Measurements from ENCODE around the gene CCDC92B.
"Not testable (repeated sequence)": the region's sequence is repeated elsewhere in the genome, so short reads cannot be mapped to it uniquely, and the experiment has no call there.

The CCDC92B gene

DNA sequence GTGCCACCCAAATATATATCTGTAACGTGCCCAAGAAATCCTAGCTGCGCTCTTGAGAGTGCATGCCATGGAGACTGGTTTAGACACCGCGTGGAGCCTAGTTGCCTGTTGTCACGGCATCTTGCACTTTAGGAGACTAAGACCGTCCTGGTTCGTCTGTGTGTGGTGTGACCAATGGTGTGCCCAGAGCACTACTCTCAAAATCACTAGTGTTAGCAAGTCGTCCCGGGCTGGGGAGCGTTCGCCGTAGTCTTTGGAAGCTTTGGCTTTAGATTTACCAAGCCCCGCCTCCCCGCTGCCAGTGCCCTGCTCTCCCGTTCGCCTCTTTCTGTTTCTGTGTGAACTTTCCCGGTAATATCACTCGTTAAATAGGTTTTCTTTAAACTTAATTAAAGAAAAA is 64.9 kb downstream of the CCDC92B start:
- H3K36me3 ChIP-seq (replicated peaks) = peaks cover 36% of the 10 kb centered on the region

DNA sequence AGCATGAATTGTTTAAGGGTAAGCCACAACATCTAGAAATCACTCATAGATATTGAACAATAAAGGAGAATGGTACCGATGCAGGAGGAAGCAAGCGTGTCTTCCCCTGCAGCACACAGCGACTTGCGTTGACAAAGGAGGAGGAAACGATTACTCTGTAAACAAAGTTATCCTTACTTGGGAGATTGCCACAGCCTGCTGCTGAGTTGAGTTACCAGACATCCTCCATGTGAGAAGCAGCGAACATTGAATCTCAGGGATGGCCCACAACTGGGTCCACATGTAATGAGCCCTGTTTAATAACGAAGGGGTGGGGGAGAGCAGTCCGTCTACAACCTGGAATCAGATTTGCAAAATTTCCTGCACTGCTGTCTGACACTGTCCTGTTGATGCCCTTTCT is 65.5 kb downstream of the CCDC92B start:
- in situ Hi-C loops (cut with HindIII; ENCODE audit: low pct_ligation_motif_present, low sequenced_read_pairs) = no loop called here
- TF ChIP-seq, protein P1, sequence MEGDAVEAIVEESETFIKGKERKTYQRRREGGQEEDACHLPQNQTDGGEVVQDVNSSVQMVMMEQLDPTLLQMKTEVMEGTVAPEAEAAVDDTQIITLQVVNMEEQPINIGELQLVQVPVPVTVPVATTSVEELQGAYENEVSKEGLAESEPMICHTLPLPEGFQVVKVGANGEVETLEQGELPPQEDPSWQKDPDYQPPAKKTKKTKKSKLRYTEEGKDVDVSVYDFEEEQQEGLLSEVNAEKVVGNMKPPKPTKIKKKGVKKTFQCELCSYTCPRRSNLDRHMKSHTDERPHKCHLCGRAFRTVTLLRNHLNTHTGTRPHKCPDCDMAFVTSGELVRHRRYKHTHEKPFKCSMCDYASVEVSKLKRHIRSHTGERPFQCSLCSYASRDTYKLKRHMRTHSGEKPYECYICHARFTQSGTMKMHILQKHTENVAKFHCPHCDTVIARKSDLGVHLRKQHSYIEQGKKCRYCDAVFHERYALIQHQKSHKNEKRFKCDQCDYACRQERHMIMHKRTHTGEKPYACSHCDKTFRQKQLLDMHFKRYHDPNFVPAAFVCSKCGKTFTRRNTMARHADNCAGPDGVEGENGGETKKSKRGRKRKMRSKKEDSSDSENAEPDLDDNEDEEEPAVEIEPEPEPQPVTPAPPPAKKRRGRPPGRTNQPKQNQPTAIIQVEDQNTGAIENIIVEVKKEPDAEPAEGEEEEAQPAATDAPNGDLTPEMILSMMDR (IDR thresholded peaks at IDR 0.05; ENCODE audit: low read depth, low read length, missing control alignments) = no peak
- Histone ChIP-seq H3K36me3 (replicated peaks) (peaks cover 38% of the 10 kb centered on the region), H3K27ac (no peak overlapping the region), H3K4me3 (ENCODE audit: low read depth, low read length) (no peak overlapping the region), H3K27me3 (replicated peaks) (no peaks in the 10 kb centered on the region)
- no peak for DNase-seq

More for the DNA sequence above, 64.9 kb downstream of the CCDC92B start:
- no peak for DNase-seq
- in situ Hi-C loops (cut with HindIII; ENCODE audit: low pct_ligation_motif_present, low sequenced_read_pairs) = no loop called here
- H3K27me3 ChIP-seq (replicated peaks) = no peaks in the 10 kb centered on the region
- TF ChIP-seq, protein P1 (IDR thresholded peaks at IDR 0.05; ENCODE audit: low read depth, low read length, missing control alignments) = no peak
- H3K27ac ChIP-seq = no peak overlapping the region
- no peak overlapping the region for H3K4me3 ChIP-seq (ENCODE audit: low read depth, low read length)

DNA sequence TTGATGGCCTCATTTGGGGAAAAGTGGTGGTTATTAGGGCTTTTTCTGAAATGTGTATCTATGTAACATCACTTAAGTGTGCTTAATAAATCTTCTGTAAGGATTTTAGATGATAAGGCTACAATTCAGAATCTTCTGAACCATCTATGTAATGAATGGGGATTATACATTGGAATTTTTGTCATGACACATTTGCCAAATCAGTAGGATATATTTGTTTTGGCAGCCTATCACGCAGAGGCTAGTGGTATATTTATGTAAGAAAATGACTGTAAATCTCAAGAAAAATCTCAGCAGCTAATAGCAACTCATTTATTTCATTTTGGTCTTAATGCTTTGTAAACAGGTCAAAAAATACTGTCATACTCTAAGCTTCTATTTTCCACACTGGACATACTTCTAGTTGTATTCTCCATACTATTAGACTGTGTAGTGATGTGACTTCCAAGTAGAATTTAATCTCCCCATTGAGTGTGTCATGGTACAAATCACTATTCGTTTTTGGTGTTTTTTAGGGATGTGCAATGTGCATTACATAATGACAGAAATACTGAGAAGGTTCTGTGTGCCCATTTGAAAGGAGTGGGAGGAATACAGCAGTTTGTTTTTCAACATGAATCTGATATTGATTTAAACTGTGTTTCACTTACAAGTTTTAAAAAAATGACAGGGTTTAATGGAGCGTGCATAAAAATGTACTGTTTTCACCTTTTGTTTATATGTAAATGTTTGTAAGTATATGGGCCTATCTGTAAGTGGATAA is 67.1 kb downstream of the CCDC92B start:
- Histone ChIP-seq H3K27me3 (replicated peaks) (no peaks in the 10 kb centered on the region), H3K27ac (no peak overlapping the region), H3K36me3 (replicated peaks) (peaks cover 50% of the 10 kb centered on the region), H3K4me3 (ENCODE audit: low read depth, low read length) (no peak overlapping the region)
- in situ Hi-C loops (cut with HindIII; ENCODE audit: low pct_ligation_motif_present, low sequenced_read_pairs) = no loop called here
- DNase-seq = no peak
- TF ChIP-seq, protein P1 (IDR thresholded peaks at IDR 0.05; ENCODE audit: low read depth, low read length, missing control alignments) = no peak

GRCh38 chr17:2681650-2682049 is 67.8 kb downstream of the CCDC92B start:
- Histone ChIP-seq H3K4me3 (ENCODE audit: low read depth, low read length) (no peak overlapping the region), H3K36me3 (replicated peaks) (peaks cover 56% of the 10 kb centered on the region), H3K27ac (no peak overlapping the region), H3K27me3 (replicated peaks) (no peaks in the 10 kb centered on the region)
- in situ Hi-C loops (cut with HindIII; ENCODE audit: low pct_ligation_motif_present, low sequenced_read_pairs) = no loop called here
- no peak for DNase-seq
- TF ChIP-seq, protein P1 (IDR thresholded peaks at IDR 0.05; ENCODE audit: low read depth, low read length, missing control alignments) = no peak

DNA sequence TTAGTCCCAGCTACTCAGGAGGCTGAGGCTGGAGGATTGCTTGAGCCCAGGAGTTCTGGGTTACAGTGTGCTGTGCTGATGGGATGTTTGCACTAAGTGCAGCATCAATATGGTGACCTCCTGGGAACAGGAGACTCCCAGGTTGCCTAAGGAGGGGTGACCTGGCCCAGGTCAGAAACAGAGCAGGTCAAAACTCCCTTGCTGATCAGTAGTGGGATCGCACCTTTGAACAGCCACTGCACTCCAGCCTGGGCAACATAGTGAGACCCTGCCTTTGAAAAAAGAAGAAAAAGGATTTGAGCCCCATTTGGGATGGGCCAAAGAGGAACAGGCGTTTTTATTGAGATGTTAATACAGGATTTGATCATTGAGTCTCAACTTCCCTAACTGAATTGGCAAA is 68.5 kb downstream of the CCDC92B start:
- no peak for DNase-seq
- in situ Hi-C loops (cut with HindIII; ENCODE audit: low pct_ligation_motif_present, low sequenced_read_pairs) = no loop called here
- TF ChIP-seq, protein P1 (IDR thresholded peaks at IDR 0.05; ENCODE audit: low read depth, low read length, missing control alignments) = no peak
- Histone ChIP-seq H3K4me3 (ENCODE audit: low read depth, low read length) (no peak overlapping the region), H3K27ac (no peak overlapping the region), H3K27me3 (replicated peaks) (no peaks in the 10 kb centered on the region), H3K36me3 (replicated peaks) (peaks cover 61% of the 10 kb centered on the region)

DNA sequence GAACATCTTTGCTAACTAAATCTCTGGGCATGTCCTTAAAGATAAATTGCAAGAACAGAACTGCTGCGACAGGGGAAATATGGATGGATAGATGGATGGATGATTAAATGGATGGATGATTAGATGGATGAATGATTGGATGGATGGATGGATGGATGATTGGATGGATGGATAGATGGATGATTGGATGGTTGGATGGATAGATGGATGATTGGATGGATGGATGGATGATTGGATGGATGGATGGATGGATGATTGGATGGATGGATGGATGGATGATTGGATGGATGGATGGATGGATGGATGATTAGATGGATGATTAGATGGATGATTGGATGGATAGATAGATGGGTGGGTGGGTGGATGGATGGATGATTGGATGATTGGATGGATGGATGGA is 70.2 kb downstream of the CCDC92B start:
- H3K36me3 ChIP-seq (replicated peaks) = peaks cover 73% of the 10 kb centered on the region
- in situ Hi-C loops (cut with HindIII; ENCODE audit: low pct_ligation_motif_present, low sequenced_read_pairs); H3K27me3 ChIP-seq (replicated peaks); DNase-seq; H3K4me3 ChIP-seq (ENCODE audit: low read depth, low read length); H3K27ac ChIP-seq: not testable (repeated sequence)

All from brain microvascular endothelial cell (primary cell).